Nephron progenitor cell (in vitro differentiated cells): ENCODE data around the gene ISM1.

Source experiments
- DNase-seq: peaks from one replicate; pipeline ENCODE4 v3.0.0; 2021
- H3K27ac Mint-ChIP-seq: 2 replicates; pipeline ENCODE4 v1.8.0; 2021; ENCODE audit warnings: mild to moderate bottlenecking, moderate library complexity, mixed read lengths
- H3K27me3 Mint-ChIP-seq: 2 replicates; pipeline ENCODE4 v1.8.0; 2021; ENCODE audit warnings: mild to moderate bottlenecking, low read depth, mixed read lengths; ENCODE audit not compliant: poor library complexity
- H3K36me3 Mint-ChIP-seq: 2 replicates; pipeline ENCODE4 v1.8.0; 2021; ENCODE audit warnings: low read depth, mixed read lengths
- H3K4me1 Mint-ChIP-seq: 2 replicates; pipeline ENCODE4 v1.8.0; 2021; ENCODE audit warnings: mixed read lengths
- H3K4me3 Mint-ChIP-seq: 2 replicates; pipeline ENCODE4 v1.8.0; 2021; ENCODE audit warnings: mild to moderate bottlenecking, moderate library complexity, mixed read lengths
- H3K9me3 Mint-ChIP-seq: 2 replicates; pipeline ENCODE4 v1.8.0; 2021; ENCODE audit warnings: mild to moderate bottlenecking, moderate library complexity, mixed read lengths
- TF ChIP-seq, protein P1 (sequence below): fragments of 200-600 bp; sonication (generic); IDR thresholded peaks from 2 replicates; pipeline ENCODE4 v1.5.0; 2021; ENCODE audit warnings: antibody characterized with exemption

ISM1 gene

DNA sequence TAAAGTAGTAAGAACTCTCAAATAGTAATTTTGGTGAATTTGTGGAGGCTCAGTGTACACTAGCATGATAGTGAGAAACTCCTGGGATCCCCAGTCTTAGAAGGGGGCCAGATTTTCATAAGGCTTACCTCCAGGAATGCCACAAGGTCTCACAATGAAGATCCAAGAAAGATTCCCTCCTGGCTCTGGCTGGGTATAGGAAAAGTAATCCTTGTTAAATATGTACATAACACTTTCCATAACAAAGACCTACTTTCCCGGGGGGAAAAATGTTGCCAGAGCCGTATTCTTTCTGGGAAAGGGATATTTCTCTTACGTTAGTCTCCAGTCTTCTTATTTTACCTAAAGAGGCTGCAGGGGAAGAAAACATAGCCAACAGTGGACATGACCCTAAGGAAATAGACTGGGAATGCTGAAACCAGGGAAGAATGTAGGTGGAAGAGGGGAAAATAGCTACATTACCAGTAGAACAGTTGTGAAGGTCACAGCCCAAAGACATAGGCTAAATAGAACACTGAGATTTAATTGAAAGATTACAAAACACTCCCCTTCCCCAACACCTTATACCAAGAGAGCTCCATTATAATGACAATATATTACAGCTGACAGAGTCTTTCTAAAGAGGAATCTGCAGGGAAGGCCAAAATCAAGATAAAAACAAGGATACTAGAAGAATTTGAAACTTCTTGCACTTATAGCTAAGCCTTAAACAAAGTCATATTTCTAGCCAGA lies 34.9 kb upstream of the ISM1 start:
- H3K27ac Mint-ChIP-seq: no peak overlapping the region
- no peaks in the 10 kb centered on the region for H3K4me1 Mint-ChIP-seq
- no peak for DNase-seq
- H3K36me3 Mint-ChIP-seq: peaks cover 8% of the 10 kb centered on the region
- TF ChIP-seq, protein P1, sequence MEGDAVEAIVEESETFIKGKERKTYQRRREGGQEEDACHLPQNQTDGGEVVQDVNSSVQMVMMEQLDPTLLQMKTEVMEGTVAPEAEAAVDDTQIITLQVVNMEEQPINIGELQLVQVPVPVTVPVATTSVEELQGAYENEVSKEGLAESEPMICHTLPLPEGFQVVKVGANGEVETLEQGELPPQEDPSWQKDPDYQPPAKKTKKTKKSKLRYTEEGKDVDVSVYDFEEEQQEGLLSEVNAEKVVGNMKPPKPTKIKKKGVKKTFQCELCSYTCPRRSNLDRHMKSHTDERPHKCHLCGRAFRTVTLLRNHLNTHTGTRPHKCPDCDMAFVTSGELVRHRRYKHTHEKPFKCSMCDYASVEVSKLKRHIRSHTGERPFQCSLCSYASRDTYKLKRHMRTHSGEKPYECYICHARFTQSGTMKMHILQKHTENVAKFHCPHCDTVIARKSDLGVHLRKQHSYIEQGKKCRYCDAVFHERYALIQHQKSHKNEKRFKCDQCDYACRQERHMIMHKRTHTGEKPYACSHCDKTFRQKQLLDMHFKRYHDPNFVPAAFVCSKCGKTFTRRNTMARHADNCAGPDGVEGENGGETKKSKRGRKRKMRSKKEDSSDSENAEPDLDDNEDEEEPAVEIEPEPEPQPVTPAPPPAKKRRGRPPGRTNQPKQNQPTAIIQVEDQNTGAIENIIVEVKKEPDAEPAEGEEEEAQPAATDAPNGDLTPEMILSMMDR: no peak
- peaks cover 12% of the 10 kb centered on the region for H3K27me3 Mint-ChIP-seq
- H3K4me3 Mint-ChIP-seq: no peak overlapping the region
- peaks cover 24% of the 10 kb centered on the region for H3K9me3 Mint-ChIP-seq

DNA sequence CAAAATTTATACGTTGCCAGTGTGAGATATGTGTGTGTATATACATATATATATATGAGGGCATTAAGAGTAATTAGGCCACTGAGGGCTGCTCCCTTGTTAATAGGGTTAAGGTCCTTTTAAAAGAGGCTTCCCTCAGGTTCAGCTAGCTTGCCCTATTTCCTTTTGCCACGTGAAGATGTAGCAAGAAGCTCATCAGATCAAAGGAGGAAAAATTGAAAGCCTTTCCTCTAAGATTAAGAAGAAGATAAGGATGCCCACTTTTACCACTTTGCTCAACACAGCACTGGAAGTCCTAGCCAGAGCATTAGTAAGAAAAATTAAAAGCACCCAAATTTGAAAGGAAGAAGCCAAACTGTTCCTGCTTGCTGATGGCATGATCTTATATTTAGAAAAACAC lies 33.2 kb upstream of the ISM1 start:
- Mint-ChIP-seq H3K27me3 (peaks cover 10% of the 10 kb centered on the region), H3K4me3 (no peak overlapping the region), H3K27ac (no peak overlapping the region), H3K9me3 (peaks cover 24% of the 10 kb centered on the region), H3K36me3 (peaks cover 8% of the 10 kb centered on the region), H3K4me1 (no peaks in the 10 kb centered on the region)
- TF ChIP-seq, protein P1: no peak
- DNase-seq: no peak

DNA sequence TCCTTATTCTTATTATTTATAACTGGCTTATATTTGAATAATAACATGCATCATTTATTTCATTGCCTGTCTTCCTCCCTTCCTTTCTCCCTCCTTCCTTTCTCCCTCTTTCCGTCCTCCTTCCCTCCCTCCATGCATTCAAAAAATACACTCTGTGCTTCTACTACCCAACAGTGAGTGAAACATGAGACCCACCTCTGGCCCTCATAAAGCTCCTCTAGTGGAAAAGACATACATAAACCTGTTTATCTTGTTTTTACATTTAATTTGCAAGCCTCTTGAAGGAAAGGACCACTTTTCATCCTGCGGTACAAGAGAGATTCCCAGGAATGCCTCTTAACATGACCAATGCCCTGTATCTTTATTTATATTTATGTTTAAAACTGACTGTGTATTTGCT lies 21.8 kb upstream of the ISM1 start:
- peaks cover 7% of the 10 kb centered on the region for H3K9me3 Mint-ChIP-seq
- H3K36me3 Mint-ChIP-seq: no peaks in the 10 kb centered on the region
- peaks cover 55% of the 10 kb centered on the region for H3K4me1 Mint-ChIP-seq
- DNase-seq: no peak
- H3K27ac Mint-ChIP-seq: peak overlapping the region; percentile 20
- H3K4me3 Mint-ChIP-seq: peak overlapping the region; percentile 5
- TF ChIP-seq, protein P1: no peak
- peaks cover 2% of the 10 kb centered on the region for H3K27me3 Mint-ChIP-seq

GRCh38 chr20:13200767-13201500 lies 20.1 kb upstream of the ISM1 start:
- TF ChIP-seq, protein P1: no peak
- Mint-ChIP-seq H3K27me3 (peaks cover 2% of the 10 kb centered on the region), H3K36me3 (no peaks in the 10 kb centered on the region), H3K27ac (peak overlapping the region; percentile 41), H3K9me3 (peaks cover 7% of the 10 kb centered on the region), H3K4me1 (peaks cover 59% of the 10 kb centered on the region), H3K4me3 (peak overlapping the region; percentile 41)
- DNase-seq: no peak

DNA sequence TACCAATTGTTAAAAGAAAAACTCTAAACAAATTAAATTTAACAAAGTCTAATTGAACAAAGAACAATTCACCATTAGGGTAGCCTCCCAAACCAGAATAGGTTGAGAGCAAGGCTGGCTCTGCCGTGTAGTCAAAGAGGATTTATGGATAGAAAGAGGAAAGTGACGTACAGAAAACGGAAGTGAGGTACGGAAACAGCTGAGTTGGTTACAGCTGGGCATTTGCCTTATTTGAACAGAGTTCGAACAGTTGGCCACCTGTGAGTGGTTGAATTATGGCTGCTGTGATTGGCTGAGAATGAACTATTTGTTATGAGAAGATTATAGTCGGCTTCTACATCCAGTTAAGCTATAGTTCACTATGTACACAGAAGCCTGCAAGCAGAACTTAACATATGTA lies 18.5 kb upstream of the ISM1 start:
- DNase-seq: no peak
- Mint-ChIP-seq H3K9me3 (peaks cover 7% of the 10 kb centered on the region), H3K27ac (no peak overlapping the region), H3K27me3 (peaks cover 8% of the 10 kb centered on the region), H3K4me1 (peaks cover 49% of the 10 kb centered on the region), H3K4me3 (no peak overlapping the region), H3K36me3 (no peaks in the 10 kb centered on the region)
- TF ChIP-seq, protein P1: no peak
